GM18505 (cell line): Measurements from ENCODE around the gene KRTAP5-5.
"Not testable (repeated sequence)": the region's sequence is repeated elsewhere in the genome, so short reads cannot be mapped to it uniquely, and the experiment has no call there.

Source experiments
- ATAC-seq: cut with Tn5 transposase; IDR thresholded peaks from one replicate; pipeline ENCODE4 v1.9.1; 2021; ENCODE audit not compliant: unreplicated experiment
- POLR2A ChIP-seq: IDR thresholded peaks from 4 replicates; pipeline ENCODE4 v1.6.1; 2011; ENCODE audit warnings: borderline replicate concordance; ENCODE audit not compliant: insufficient read depth, insufficient read length; ENCODE audit errors: extremely low read depth

KRTAP5-5 gene

DNA sequence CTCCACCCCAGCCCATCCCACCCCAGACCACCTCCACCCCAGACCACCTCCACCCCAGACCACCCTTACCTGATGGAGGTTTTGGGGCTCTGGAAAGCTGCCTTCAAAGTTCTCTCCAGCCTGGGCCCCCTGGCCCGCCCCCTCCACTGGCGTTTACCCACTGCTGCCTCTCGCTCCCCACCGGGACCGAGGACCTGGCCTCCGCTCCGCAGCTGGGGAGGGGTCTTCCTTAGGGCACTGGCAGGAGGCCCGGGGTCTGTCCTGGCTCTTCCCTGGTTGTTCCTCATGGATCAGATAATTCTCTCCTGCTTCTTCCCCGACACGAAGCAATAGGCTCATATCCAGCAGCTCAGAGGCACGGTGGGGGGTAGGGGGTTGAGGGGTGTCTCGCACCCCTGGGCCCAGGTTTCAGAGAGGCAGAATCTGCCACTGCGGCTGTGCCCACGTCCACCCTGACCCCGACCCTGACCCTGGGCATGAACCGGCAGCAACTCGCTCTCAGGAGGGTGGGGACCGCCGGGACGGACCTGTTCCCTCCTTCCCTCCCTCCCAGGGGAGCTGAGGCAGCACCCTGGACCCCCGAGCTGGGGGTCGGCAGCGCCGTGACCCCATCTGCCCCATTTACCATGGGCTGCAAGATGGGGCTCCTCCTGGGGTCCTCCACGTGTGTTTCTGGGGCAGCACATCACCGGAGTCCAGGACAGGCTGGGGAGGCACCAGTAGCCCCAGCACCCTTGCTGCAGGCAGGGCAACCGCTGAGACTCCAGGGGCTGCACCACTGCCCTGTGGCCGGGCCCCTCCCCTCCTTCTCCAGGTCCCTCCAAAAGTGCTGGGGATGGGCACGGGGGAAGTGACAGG, 12.9 kb downstream of the KRTAP5-5 start:
- ATAC-seq = no peak
- no peak for TF ChIP-seq POLR2A

DNA sequence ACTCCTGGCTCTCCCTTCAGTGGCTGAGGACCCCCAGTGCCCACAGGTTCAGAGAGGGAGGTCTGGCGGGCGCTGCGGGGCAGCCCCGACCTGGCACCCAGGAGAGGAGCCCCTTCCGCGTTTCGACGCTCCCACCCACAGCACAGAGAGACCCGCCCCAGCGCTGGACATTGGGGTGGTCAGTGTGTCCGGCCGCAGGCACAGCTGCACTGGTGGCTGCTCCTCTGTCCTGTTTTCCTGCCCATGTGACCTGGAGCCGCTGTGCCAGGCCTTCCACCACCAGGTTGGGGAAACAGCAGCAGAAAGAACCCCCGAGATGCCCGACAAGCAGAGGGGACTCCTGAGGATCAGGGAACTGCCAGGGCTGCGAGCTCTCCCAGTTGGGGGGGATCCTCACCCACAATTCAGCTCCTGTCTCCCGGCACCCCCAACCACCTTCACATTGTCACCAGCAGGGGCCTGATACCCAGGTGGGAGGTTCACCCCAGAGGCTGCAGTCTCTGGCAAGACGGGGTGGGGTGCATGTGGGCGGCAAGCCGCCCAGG, 13.6 kb downstream of the KRTAP5-5 start:
- no peak for TF ChIP-seq POLR2A
- ATAC-seq = no peak

DNA sequence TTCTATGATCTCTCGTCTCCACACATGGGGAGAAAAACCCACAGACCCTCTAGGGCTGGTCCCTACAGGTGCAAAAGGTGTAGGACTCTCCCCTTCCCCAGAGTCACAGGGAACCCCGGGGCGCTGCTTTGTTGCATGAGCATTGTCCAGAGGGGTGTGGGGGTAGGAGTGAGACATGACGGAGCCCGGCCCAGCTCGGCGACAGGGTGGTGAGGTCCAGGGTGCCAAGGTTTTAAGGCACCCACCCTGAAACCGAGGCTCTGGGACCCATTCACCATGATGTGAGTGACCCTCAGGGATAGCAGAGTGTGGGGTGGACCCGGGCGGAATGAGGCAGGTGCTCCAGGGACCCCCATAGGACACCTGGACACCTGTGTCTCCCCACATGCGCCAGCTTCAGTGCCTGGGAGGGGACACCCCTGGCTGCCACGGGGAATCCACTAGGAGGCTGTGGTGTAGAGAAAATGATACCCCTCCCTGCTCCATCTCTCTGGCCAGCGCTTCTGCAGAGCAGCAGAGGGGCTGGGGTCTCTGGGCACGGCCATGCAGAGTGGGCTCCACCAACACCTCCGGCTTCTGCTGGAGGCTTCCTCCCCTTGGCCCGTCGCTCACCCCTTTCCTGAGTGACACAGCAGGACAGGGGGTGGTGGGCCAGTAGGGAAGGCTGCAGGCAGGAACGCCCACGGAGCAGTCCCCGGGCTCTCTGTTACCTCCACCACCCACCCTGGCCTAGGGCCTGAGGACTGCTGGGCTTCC, 15.2 kb downstream of the KRTAP5-5 start:
- TF ChIP-seq POLR2A = no peak
- ATAC-seq = no peak

DNA sequence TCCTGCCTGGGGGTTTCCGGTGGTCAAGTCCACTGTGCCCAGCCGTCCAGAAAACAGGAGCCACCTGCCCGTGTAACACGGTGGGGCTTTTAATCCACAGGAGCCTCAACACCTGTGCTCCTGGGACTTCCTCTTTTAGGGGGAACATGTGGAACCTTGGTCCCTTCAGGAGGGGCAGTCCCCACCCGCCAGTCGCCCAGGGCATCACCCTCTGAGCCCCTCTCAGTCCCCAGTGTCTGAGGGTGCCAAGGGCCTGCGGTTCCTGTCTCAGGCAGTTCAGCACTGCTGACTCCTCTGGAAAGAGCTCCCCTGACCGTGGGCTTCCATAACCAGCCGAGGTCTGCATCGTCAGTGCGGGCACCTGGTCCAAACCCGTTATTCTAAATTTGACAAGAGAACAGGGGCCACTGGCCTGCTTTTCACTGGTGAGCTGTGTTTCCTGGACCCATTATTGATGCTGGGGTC, 15.8 kb downstream of the KRTAP5-5 start:
- TF ChIP-seq POLR2A = no peak
- ATAC-seq = no peak

DNA sequence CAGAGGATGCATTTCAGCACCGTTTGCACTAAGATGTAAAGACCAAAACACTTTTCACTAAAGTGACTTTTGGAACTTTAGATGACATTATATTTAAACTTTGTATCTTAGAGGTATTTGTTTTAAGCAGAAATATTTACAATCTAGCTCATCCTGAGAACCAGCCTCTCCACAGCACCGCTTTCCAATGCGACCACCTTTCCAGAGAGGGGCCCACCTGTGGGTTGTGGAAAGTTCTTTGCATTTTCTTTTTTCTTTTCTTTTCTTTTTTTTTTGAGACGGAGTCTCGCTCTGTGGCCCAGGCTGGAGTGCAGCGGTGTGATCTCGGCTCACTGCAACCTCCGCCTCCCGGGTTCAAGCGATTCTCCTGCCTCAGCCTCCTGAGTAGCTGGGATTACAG, 17.0 kb downstream of the KRTAP5-5 start:
- ATAC-seq = not testable (repeated sequence)

DNA sequence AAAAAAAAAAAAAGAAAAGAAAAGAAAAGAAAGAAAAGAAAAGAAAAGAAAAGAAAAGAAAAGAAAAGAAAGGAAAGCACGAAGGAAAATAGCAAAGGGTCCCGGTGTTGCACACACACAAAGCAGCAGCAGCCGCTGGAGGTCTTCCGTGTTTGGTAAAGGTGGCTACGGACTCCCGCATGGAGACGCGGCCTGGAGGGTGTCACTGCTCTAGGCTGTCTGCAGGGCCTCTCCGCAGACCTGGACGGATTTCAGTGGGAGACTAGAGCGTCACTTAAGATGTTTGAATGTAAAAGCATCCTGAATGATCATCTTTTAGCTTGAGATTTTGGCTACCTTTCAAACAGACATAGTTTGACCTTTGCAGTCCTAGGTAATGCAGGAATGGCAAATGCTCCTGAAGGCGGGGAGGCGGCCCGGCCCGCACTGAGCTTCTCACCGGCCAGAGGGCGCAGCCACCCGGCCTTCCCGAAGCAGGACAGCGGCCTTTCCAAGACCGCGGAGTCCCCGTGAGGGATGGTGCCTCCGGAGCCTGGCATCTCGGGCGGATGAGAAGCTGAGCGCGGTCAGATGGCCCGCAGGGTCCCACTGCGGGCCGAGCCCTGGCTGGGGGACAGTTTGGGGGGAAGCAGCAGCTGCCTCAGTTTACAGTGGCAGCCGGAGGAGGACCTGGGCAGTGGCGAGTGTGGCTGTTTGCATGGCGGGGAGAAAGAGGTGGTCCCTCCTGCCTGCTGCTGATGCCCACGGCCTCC, 18.5 kb downstream of the KRTAP5-5 start:
- ATAC-seq = no peak
- no peak for TF ChIP-seq POLR2A

DNA sequence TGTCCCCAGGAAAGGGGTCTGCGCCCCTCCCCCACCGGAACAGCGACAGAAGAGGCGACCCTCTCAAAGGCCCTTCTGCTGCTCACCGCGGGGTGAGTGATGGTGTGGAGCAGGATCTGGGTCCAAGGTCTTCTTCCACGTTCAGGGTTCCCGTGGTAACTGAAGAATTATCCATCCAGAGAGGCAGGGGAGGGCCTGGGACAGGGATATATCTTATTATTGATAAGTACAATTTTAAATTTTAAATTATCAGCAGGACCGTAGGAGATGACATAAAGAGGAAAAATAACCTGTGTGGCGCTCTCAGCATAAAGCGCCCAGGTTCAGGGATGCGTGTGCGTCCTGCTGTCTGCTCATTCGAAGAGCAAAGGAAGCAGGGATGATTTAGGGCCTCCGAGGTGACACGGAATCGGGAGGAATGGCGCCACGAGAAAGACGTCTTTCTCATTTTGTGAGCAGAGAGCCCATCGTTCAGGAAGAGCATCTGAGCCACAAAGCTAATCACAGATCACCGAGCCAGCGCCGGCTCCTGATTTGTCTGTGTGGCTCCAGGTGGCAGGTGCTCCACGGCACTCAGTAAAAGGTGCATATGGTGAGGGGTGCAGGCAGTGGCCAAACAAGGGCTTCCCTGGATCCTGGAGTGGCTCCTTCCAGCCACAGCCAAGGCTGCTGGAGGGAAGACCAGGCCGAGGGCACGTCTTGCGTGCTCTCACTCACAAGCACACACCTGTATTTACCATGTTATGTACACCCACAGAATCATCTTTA, 19.3 kb downstream of the KRTAP5-5 start:
- no peak for ATAC-seq
- no peak for TF ChIP-seq POLR2A

DNA sequence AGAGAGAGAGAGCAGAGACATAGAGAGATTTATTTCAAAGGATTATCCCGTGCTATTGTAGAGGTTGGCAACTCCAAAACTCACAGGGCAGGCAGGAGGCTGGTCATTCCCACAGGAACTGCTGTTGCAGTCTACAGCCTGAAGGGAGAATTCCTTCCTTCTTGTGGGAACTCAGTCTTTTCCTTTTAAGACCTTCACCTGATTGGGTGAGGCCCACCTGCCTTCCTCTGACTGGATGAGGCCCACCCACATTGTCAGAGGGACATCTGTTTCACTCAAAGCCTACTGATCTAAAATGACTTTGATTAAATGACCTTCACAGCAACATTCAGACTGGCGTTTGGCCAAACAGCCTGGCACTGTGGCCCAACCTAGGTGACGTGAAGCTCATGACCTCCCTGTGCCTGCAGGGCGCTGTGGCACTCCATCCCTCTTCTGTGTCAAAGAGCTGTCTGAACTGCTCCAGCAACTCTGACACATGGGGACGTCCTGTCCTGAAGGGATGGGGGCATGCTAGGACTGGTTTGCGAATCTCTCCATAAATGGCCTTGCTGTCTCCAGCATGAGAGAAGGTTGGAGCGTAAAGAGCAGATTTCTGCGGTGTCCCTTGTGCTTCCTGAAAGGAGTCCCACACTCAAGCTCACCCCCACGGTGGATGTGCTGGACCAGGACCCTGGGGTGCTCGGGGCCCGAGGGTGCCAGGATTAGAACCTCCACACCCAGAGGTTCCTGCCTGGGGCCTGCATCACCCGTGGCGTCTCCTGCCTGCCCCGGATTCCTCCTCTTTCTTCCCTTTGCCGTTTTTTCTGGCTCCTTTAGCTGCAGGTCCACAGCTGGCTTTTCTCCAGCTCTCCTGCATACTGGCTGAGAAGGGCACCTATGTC, 20.7 kb downstream of the KRTAP5-5 start:
- no peak for ATAC-seq
- no peak for TF ChIP-seq POLR2A

DNA sequence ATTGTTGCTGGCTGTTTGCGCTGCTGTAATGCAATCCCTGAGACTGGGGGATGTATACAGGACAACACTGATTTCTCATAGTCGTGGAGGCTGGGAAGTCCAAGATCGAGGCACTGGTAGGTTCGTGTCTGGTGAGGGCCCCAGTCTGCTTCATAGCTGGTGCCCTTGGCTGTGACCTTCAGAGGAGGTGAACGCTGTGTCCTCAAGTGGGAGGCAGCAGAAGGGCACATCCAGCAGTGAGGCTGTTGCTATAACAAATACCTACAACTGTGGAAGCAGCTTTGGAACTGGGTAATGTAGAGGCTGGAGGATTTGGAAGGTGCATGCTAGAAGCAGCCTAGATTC, 21.3 kb downstream of the KRTAP5-5 start:
- no peak for TF ChIP-seq POLR2A
- no peak for ATAC-seq

DNA sequence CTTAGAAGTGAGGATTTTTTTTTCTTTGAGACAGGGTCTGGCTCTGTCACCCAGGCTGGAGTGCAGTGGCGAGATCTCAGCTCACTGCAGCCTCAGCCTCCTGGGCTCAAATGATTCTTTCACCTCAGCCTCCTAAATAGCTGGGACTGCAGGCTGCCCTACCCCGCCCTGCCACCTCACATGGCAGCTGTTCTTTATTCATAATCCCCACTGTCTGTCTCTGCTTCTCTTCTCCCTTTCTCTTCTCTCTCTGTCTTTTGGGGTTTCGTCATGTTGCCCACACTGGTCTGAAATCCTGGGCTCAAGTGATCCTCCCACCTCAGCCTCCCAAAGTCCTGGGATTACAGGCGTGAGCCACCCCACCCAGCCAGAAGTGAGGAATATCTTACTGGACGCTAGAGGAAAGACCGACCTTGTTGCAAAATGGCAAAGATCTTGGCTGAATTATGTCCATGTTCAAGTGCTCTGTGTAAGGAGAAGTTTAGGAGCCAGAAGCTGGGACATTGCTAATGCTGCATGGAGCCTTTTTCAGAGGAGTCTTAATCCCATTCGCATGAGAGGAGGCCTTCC, 21.9 kb downstream of the KRTAP5-5 start:
- ATAC-seq = no peak
- no peak for TF ChIP-seq POLR2A

DNA sequence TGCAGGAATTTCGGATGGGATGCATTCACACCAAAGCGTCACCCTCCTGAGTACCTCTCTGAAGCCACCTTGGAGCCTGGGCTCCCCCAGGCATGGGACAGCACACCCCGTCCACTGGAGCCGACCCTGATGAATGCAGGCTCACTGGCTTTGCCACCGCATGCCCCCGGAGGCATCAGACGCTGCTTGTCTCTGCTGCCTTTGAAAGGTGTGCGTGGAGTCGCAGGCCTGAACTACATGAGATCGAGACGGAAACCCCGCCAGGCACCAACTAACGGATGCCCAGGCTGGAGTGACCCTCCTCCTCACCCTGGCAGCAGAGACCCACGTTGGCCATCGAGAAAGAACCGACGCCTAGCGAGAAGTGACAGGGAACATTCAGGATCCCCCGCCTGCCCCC, 22.5 kb downstream of the KRTAP5-5 start:
- ATAC-seq = no peak
- TF ChIP-seq POLR2A = no peak

DNA sequence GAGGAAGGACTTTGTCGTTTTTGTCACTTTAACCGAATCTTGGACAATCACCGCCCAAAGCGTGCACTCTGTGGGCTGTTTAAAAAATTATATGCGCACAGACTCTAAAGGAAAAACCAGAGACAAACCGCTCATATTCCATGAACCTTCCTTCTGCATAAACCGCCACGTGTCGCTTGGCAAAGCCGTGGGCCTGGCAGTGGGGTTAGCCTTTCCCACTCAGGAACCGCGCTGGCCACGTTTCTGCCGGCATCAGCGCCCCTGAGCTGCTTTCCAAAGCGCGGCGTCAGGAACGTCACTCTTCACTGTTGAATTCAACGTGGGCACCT, 22.8 kb downstream of the KRTAP5-5 start:
- no peak for TF ChIP-seq POLR2A
- ATAC-seq = no peak
